HG03342 (cell line): ENCODE data around the gene ZDHHC5.
"Not testable (repeated sequence)": the region's sequence is repeated elsewhere in the genome, so short reads cannot be mapped to it uniquely, and the experiment has no call there.

Source experiments
- ATAC-seq: cut with Tn5 transposase; IDR thresholded peaks from one replicate; pipeline ENCODE4 v1.9.1; 2021; ENCODE audit warnings: mild to moderate bottlenecking, moderate library complexity; ENCODE audit not compliant: unreplicated experiment

The ZDHHC5 gene

GRCh38 chr11:57663975-57664374, 3.9 kb upstream of the ZDHHC5 start:
- no peak for ATAC-seq

DNA sequence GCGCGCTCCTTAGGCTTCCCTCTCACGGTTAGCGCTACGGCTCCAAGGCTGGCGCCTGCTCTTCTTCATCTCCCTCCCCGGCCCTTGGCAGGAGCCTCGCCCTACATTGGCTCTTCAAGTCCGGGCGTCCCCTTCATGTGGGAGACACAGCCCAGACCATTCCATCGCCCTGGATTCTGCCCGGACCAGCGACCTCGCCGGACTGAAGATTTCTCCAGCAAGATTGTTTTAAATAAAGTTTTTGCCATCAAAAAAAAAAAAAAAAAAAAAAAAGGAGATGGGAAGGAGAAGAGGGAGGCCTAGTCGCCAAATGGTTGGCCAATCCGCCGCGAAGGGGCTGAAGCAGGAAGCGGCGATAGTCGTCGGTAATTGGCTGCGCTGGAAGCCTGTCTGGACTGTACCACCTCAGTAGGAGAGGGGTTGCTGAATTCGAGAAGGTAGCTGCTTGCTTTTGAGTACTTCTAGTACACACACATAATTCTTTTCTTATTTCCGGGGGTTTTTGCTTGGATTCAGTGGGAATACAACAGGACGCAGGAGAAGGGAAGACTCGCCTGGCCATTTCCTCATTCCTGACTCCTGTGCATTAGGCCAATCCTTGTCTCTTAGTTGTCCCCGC, 688 bp upstream of the ZDHHC5 start:
- ATAC-seq, result peak; percentile 65

GRCh38 chr11:57668434-57668782, 494 bp downstream of the ZDHHC5 start:
- peak; percentile 2 for ATAC-seq

DNA sequence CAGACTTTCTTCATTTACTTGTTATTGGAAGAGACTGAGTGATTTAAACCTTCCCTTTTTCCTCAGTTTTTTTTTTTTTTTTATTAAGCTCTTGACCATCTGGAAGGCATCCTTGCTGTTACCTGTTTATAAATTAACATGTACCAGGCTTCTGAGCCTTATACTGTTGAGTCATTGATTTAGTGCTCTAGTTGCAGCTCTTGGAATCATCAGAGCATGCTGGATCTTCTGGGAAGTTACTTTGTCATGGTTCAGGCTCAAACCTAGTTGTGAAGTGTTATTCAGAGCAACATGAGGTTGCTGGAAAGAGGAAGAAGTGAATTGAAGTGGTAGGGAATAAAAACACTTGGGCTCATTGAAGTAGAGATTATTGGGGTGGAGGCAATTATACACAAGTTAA, 6.3 kb downstream of the ZDHHC5 start:
- no peak for ATAC-seq

DNA sequence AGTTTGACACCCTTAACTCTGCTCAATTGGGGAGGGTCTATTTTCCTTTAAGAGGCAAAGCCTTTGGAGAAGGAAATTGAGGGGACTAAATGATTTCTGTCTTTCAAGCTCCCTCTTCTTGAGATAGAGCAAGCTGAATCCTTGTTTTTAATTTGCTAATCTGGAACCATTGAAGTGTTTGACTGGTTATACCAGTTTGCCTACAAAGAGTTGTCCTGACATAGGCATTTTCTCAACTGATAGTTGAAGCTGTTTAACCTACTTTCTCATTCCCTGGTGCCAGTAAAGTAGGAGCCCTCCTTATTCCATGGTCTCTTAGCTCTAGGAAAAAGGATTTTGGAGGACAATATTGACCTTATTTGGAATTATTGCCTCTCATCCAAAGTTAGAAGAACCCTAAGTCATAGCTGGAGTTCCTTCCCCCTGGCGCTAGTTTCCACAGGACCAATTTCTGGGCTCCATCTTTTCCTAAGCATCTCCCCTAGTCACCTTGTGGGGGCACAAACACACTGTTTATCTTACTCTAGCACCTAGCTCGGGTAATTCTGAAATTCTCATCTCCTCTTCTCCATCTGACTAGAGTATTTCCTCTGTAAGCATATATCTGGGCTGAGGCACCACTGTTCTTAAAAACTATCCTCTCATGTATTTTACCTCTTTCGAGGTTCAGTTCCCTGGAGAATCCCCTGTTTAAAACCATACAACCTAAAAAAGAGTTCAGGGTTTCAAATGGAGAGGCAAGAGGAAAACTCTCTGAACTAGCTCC, 7.4 kb downstream of the ZDHHC5 start:
- ATAC-seq, result no peak

DNA sequence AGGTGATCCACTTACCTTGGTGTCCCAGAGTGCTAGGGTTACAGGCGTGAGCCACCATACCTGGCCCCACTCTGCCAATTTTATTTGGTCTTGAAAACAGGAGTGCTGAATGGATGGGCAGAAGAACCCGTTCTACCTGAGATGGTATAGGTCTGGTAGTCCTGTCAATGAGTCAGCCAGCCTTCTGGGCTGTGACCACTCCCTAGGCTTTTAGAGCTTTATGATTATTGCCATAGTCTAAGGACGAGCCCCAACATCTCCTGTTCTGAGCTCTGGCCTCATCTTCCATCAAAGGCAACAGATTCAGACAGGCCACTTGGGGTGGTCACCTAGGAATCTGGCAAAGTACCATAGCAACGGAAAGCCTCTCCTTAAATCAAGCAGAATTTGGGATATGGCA, 11.5 kb downstream of the ZDHHC5 start:
- ATAC-seq, result no peak

DNA sequence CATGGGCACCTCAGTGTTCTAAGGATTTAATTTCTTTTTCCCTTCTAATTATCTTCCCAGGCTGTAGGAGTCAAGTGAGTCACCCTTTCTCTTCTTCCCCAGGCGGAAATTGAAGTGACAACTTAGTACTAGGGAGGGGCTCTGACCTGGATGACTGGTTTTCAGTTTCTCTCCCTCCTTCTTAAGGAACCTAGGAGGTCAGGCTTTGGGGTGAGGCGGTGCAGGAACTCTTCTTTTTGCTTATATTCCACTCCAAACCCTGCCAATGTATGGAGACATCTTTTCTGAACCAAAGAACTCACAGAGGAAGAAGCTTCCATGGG, 12.6 kb downstream of the ZDHHC5 start:
- no peak for ATAC-seq

DNA sequence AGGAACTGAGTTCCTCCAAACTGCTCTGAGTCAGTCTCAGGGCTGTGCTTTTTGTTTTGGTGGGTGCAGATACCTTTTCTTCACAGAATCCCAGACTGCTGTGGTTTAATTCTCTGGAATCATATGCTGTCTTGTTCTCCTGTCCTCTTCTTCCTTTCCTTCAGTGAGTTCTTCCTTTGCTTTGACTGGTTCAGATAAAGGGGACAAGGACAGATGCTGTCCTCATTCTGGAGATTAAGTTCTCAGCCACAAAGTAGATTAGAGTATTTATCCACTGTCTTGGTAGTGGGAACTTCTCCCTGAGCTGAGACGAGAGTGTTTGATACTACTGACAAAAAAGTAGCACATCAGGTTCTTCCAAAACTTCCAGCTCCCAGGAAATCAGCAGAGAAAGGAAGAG, 13.3 kb downstream of the ZDHHC5 start:
- no peak for ATAC-seq

GRCh38 chr11:57690474-57690873, 22.6 kb downstream of the ZDHHC5 start:
- not testable (repeated sequence) for ATAC-seq

DNA sequence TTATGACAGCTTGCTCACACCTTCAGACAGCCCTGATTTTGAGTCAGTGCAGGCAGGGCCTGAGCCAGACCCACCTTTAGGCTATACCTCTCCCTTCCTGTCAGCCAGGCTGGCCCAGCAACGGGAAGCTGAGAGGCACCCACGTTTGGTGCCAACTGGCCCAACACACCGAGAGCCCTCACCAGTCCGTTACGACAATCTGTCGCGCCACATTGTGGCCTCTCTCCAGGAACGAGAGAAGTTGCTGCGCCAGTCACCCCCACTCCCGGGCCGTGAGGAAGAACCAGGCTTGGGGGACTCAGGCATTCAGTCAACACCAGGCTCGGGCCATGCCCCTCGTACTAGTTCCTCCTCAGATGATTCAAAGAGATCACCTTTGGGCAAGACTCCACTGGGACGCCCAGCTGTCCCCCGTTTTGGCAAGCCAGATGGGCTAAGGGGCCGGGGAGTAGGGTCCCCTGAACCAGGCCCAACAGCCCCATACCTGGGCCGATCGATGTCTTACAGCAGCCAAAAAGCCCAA, 31.0 kb downstream of the ZDHHC5 start:
- ATAC-seq, result no peak

DNA sequence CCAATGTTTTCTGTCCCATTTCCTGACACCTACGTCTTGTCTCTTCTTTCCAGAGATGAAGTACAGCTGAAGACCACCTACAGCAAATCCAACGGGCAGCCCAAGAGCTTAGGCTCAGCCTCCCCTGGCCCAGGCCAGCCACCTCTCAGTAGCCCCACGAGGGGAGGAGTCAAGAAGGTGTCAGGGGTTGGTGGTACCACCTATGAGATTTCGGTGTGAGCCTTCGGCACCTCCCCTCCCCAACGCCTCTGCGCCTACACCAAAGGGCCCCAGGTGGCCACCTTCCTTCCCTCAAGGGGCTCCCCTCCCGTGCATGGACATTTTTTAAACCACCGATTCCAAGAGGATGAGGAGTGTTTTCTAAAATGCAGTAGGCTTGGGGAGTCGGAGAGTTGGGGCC, 31.9 kb downstream of the ZDHHC5 start:
- no peak for ATAC-seq

DNA sequence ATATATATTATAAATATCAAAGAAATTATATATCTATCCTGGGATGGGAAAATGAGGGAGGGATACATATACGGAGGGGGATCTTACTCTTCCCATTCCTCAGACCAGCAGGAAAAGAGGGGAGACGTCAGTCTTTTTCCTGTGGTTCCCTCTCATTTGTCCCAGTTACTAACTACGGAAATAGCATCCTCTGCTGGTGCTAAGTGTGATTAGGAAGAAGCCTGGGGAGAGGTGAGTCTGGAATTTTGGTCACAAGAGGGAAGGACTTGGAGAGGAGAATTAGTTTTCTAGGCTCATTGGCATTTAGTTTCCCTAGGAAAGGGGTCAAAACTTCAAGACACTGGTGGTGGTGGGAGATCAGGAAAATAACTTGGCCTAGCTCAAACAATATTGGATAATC, 32.5 kb downstream of the ZDHHC5 start:
- ATAC-seq, result no peak

DNA sequence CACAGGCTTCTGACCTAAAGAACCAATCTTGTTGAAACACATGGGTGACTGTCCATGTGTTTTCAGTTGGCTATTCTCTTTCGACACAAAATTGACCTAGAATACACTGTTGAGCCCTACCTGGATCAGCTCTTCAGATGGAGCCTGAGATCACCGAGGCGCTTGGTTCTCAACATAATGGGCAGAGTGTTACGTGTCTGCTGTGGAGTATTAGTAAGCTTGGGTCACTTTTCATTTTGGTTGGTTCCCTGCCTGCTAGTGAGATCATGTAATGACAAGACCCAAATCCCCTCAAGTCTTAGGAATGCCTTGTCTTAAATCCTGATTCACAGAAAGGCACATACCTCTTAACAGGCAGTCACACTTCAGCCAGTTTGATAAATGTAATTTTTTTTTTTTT, 35.4 kb downstream of the ZDHHC5 start:
- no peak for ATAC-seq

- ATAC-seq, result no peak
Measured at GRCh38 chr11:57704932-57705331, 37.0 kb downstream of the ZDHHC5 start.

GRCh38 chr11:57705432-57705831, 37.5 kb downstream of the ZDHHC5 start:
- not testable (repeated sequence) for ATAC-seq

DNA sequence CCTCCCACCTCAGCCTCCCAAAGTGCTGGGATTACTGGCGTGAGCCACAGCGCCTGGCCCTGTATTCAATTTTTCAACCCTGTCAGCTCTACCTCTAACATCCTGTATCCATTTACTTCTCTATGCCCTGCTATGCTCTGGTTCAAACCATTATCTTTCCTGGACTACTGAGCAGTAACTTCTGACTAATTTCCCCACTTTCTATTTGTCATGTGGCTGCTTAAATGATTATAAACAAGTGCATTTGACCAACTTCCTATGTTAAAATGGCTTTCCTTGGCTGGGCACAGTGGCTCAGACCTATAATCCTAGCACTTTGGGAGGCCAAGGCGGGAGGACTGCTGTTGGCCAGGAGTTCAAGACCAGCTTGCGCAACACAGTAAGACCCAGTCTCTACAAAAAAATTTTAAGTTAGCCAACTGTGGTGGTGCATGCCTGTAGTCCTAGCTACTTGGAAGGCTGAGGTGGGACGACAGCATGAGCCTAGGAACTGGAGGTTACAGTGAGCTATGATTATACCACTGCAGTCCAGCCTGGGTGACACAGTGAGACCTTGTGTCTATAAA, 42.0 kb downstream of the ZDHHC5 start:
- no peak for ATAC-seq

DNA sequence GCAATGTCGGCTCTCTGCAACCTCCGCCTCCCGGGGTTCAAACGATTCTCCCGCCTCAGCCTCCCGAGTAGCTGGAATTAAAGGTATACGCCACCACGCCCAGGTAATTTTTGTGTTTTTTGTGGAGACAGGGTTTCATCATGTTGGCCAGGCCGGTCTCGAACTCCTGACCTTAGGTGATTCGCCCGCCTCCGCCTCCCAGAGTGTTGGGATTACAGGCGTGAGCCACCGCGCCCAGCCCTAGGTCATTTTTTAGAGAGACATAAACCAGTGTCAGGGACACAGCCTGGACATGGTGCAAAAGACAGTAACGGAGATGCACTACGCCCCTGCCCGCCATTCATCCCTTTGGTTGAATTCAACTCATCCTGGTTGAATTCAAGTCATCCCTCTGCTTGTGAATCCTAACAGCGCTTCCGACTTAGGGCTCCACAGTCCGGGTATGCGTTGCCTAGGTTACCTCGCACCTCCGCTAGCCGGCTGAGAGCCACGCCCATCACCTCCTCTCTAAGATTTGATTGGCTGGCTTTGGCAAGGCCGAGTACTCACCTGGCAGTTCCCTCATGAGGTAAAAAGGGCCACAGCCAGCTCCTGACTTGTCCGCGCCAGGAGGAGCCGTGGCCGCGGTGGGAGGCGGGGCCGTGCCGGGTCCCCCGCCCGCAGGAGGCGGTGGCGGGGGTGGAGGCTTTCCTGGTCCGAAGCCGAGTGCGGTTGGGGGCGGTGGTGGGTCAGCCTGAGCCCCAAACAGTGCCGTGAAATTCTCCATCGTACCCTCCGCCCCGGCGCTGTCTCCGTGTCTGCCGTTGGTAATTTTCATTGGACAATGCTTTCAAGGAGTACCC, 43.7 kb downstream of the ZDHHC5 start, which contains the start of gene MED19:
TSS of gene MED19 (minus strand) at position 802 of the 842 bp plus-strand sequence. CDS start at position 766, 36 bp downstream.
- peak; percentile 45 for ATAC-seq

- ATAC-seq, result peak; percentile 89
Measured at GRCh38 chr11:57712256-57713150, 44.6 kb downstream of the ZDHHC5 start, which contains the start of gene TMX2. Gene TMX2 (plus strand): TSS chr11:57712593. CDS start chr11:57712619, 26 bp downstream.

DNA sequence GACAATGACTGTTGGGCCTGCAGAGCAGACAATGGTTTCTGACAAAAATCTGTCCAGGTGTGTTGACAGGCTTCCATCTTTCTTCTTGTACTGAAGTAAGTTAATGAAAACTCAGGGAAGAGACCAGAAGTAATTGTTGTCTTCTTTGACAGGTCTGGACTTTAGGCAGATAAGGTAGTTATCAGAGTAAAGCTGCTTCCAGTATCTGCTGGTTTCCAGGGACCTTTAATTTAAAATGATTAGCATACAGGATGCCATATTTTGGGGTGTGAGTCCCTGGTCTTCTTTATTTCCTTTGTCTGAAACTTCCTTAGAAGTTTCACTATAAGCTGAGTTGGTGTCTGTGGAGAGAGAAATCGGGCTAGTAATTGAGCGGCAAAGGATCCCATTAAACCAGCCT, 45.9 kb downstream of the ZDHHC5 start:
- no peak for ATAC-seq

DNA sequence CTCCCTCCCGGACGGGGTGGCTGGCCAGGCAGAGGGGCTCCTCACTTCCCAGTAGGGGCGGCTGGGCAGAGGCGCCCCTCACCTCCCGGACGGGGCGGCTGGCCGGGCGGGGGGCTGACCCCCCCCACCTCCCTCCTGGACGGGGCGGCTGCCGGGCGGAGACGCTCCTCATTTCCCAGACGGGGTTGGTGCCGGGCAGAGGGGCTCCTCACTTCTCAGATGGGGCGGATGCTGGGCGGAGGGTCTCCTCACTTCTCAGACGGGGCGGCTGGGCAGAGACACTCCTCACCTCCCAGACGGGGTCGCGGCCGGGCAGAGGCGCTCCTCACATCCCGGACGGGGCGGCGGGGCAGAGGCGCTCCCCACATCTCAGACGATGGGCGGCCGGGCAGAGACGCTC, 48.8 kb downstream of the ZDHHC5 start:
- not testable (repeated sequence) for ATAC-seq
